ENCODE data around the gene ZBTB32.

GRCh38 chr19:35702223-35703012 is 1.9 kb upstream of the ZBTB32 start:
- TF ChIP-seq CTCF (conservative IDR thresholded peaks at IDR 0.05; ENCODE audit: low read depth, low read length) (no peak), EZH2 (IDR thresholded peaks at IDR 0.05; ENCODE audit: low read length, unreplicated experiment) (no peak), EZH2phosphoT487 (IDR thresholded peaks at IDR 0.05; ENCODE audit: borderline replicate concordance, low read length) (no peak)
